ENCODE data around the gene SLC6A20.

GRCh38 chr3:45792516-45793172 is 3.7 kb downstream of the SLC6A20 start:
- TF ChIP-seq CTCF (IDR thresholded peaks at IDR 0.05) (no peak), EP300 (IDR thresholded peaks at IDR 0.05) (no peak)
